ENCODE measurements around the gene G0S2.
"Not testable (repeated sequence)": the region's sequence is repeated elsewhere in the genome, so short reads cannot be mapped to it uniquely, and the experiment has no call there.

Gene G0S2

GRCh38 chr1:209685821-209686220 is 10.6 kb downstream of the G0S2 start:
- no peak for DNase-seq

- DNase-seq, result no peak
These were observed 11.1 kb downstream of the G0S2 start for GRCh38 chr1:209686322-209686721.

- no peak for DNase-seq
These were observed 13.6 kb downstream of the G0S2 start for GRCh38 chr1:209688746-209689234.

GRCh38 chr1:209689477-209689876 is 14.3 kb downstream of the G0S2 start:
- DNase-seq, result no peak

- DNase-seq, result no peak
These were observed 16.0 kb downstream of the G0S2 start for GRCh38 chr1:209691237-209691636.

- no peak for DNase-seq
These were observed 17.1 kb downstream of the G0S2 start for GRCh38 chr1:209692296-209692695.

- peak; percentile 80 to 82 for DNase-seq
These were observed 17.7 kb downstream of the G0S2 start for GRCh38 chr1:209692745-209693504.

- DNase-seq, result no peak
These were observed 21.5 kb downstream of the G0S2 start for GRCh38 chr1:209696673-209697072.

GRCh38 chr1:209697126-209697525 is 21.9 kb downstream of the G0S2 start:
- no peak for DNase-seq

GRCh38 chr1:209700686-209701085 is 25.5 kb downstream of the G0S2 start:
- not testable (repeated sequence) for DNase-seq

- DNase-seq, result no peak
These were observed 27.6 kb downstream of the G0S2 start for GRCh38 chr1:209702832-209703231.

GRCh38 chr1:209703834-209704504 is 28.8 kb downstream of the G0S2 start:
- no peak for DNase-seq

GRCh38 chr1:209704584-209704983 is 29.4 kb downstream of the G0S2 start, which contains the start of gene HSD11B1:
TSS of gene HSD11B1 (plus strand) at chr1:209704846. CDS start at chr1:209704943, 97 bp downstream.
- no peak for DNase-seq

- DNase-seq, result no peak
These were observed 29.9 kb downstream of the G0S2 start for GRCh38 chr1:209705033-209705598.

GRCh38 chr1:209706622-209707021 is 31.4 kb downstream of the G0S2 start:
- DNase-seq, result no peak

- DNase-seq, result no peak
These were observed 32.1 kb downstream of the G0S2 start for GRCh38 chr1:209707308-209707707.

- DNase-seq, result no peak
These were observed 33.1 kb downstream of the G0S2 start for GRCh38 chr1:209708297-209708696.

GRCh38 chr1:209710093-209710492 is 34.9 kb downstream of the G0S2 start:
- DNase-seq, result no peak

GRCh38 chr1:209710847-209711246 is 35.6 kb downstream of the G0S2 start:
- DNase-seq, result no peak

GRCh38 chr1:209714338-209714737 is 39.1 kb downstream of the G0S2 start:
- no peak for DNase-seq

GRCh38 chr1:209715314-209715713 is 40.1 kb downstream of the G0S2 start:
- no peak for DNase-seq

GRCh38 chr1:209717818-209718217 is 42.6 kb downstream of the G0S2 start:
- DNase-seq, result no peak

- DNase-seq, result no peak
These were observed 45.1 kb downstream of the G0S2 start for GRCh38 chr1:209720326-209720725.

GRCh38 chr1:209720826-209721225 is 45.6 kb downstream of the G0S2 start:
- no peak for DNase-seq

All from stimulated activated CD4-positive, alpha-beta T cell treated with anti-CD3 and anti-CD28 coated beads, Interleukin-2, amount 100 ng/mL, for 48 hours (primary cell).